HepG2 (cell line): Measurements from ENCODE around the gene ARHGEF39. TPM values are rescaled to one million over a fixed set of nuclear protein-coding genes. Genes with fewer than 3 reads are reported as not detected.

Experiments
- HDAC2 ChIP-seq: sonication (generic); formaldehyde crosslinking; IDR thresholded peaks from 2 replicates; pipeline ENCODE4 v1.4.0; 2020; ENCODE audit warnings: missing genetic modification reagents
- IRF9 ChIP-seq: sonication (generic); formaldehyde crosslinking; IDR thresholded peaks from 2 replicates; pipeline ENCODE4 v1.8.0; 2022; ENCODE audit warnings: missing genetic modification reagents, mild to moderate bottlenecking, borderline replicate concordance
- KAT2B ChIP-seq: fragments of 150-350 bp; IDR thresholded peaks from 2 replicates; pipeline ENCODE4 v1.6.1; 2014; ENCODE audit warnings: low read depth, low read length, borderline replicate concordance
- MTA3 ChIP-seq: sonication (generic); formaldehyde crosslinking; IDR thresholded peaks from 2 replicates; pipeline ENCODE4 v1.4.0; 2020; ENCODE audit warnings: missing genetic modification reagents
- MYPOP ChIP-seq: sonication (generic); formaldehyde crosslinking; IDR thresholded peaks from 2 replicates; pipeline ENCODE4 v1.8.1; 2023; ENCODE audit warnings: mild to moderate bottlenecking, moderate library complexity, missing genetic modification reagents
- NFRKB ChIP-seq: fragments of 450-650 bp; IDR thresholded peaks from 2 replicates; pipeline ENCODE4 v1.6.1; 2017
- REPIN1 ChIP-seq: sonication (generic); formaldehyde crosslinking; IDR thresholded peaks from 2 replicates; pipeline ENCODE4 v1.8.0; 2022; ENCODE audit warnings: missing genetic modification reagents, low read depth, mild to moderate bottlenecking, borderline replicate concordance
- THYN1 ChIP-seq: sonication (generic); formaldehyde crosslinking; IDR thresholded peaks from 2 replicates; pipeline ENCODE4 v1.8.1; 2023; ENCODE audit warnings: low read depth, mild to moderate bottlenecking, moderate library complexity, missing genetic modification reagents, borderline replicate concordance
- ZNF556 ChIP-seq: sonication (generic); formaldehyde crosslinking; IDR thresholded peaks from 2 replicates; pipeline ENCODE4 v1.4.0; 2020; ENCODE audit warnings: mild to moderate bottlenecking, missing genetic modification reagents, borderline replicate concordance
- ZNF580 ChIP-seq: IDR thresholded peaks from 2 replicates; pipeline ENCODE4 v1.6.1; 2016; ENCODE audit warnings: low read depth, borderline replicate concordance
- ZNF709 ChIP-seq: sonication (generic); formaldehyde crosslinking; IDR thresholded peaks from 2 replicates; pipeline ENCODE4 v1.5.0; 2020; ENCODE audit warnings: mild to moderate bottlenecking, missing genetic modification reagents
- ZSCAN29 ChIP-seq: sonication (generic); formaldehyde crosslinking; conservative IDR thresholded peaks from 2 replicates; pipeline ENCODE4 v1.4.0; 2020; ENCODE audit warnings: mild to moderate bottlenecking, missing genetic modification reagents
- polyA plus RNA-seq, 8 experiments: library from polyadenylated mRNA; depleted of rRNA in 3 of 8; stranded (reverse) in 7 of 8; unstranded in 1 of 8; fragments of >200 nt; fragmentation: Illumina TruSeq in 4 of 8; extraction: Trizol in 4 of 8; gene quantifications; 2 replicates each; pipeline versions ENCODE4 v1.2.1 to v1.2.3, GENCODE V29; 2011 to 2016; ENCODE audit warnings: low read depth in 4 of 8, missing spikeins in 1 of 8, mixed read lengths in 1 of 8; ENCODE audit not compliant: insufficient read depth in 1 of 8
- total RNA-seq, 5 experiments: library from RNA; depleted of rRNA; stranded (reverse); fragments of >200 nt; fragmentation: Illumina TruSeq; extraction: Trizol; gene quantifications; 2 replicates each; pipeline ENCODE4 v1.2.3, GENCODE V29; 2016; ENCODE audit warnings: low read depth in 1 of 5
- TF ChIP-seq, protein P1 (sequence below): sonication (generic); formaldehyde crosslinking; IDR thresholded peaks from one replicate; pipeline ENCODE4 v1.5.1; 2020; ENCODE audit warnings: mild to moderate bottlenecking, missing genetic modification reagents; ENCODE audit errors: not compliant biosample characterization
- TF ChIP-seq, protein P2 (sequence below): sonication (generic); formaldehyde crosslinking; IDR thresholded peaks from 2 replicates; pipeline ENCODE4 v1.8.0; 2022; ENCODE audit warnings: mild to moderate bottlenecking, missing genetic modification reagents; ENCODE audit not compliant: insufficient replicate concordance

The ARHGEF39 gene
- total and polyA plus RNA-seq, 2 of the 13 experiments (the other 11 are each of a cell fraction or from before 2014, with no cell fraction given), result 11.2 to 12.3 TPM

GRCh38 chr9:35658137-35658967, 6.6 kb downstream of the ARHGEF39 start, which contains the start of gene CCDC107 (continued):
- TF ChIP-seq, protein P1, sequence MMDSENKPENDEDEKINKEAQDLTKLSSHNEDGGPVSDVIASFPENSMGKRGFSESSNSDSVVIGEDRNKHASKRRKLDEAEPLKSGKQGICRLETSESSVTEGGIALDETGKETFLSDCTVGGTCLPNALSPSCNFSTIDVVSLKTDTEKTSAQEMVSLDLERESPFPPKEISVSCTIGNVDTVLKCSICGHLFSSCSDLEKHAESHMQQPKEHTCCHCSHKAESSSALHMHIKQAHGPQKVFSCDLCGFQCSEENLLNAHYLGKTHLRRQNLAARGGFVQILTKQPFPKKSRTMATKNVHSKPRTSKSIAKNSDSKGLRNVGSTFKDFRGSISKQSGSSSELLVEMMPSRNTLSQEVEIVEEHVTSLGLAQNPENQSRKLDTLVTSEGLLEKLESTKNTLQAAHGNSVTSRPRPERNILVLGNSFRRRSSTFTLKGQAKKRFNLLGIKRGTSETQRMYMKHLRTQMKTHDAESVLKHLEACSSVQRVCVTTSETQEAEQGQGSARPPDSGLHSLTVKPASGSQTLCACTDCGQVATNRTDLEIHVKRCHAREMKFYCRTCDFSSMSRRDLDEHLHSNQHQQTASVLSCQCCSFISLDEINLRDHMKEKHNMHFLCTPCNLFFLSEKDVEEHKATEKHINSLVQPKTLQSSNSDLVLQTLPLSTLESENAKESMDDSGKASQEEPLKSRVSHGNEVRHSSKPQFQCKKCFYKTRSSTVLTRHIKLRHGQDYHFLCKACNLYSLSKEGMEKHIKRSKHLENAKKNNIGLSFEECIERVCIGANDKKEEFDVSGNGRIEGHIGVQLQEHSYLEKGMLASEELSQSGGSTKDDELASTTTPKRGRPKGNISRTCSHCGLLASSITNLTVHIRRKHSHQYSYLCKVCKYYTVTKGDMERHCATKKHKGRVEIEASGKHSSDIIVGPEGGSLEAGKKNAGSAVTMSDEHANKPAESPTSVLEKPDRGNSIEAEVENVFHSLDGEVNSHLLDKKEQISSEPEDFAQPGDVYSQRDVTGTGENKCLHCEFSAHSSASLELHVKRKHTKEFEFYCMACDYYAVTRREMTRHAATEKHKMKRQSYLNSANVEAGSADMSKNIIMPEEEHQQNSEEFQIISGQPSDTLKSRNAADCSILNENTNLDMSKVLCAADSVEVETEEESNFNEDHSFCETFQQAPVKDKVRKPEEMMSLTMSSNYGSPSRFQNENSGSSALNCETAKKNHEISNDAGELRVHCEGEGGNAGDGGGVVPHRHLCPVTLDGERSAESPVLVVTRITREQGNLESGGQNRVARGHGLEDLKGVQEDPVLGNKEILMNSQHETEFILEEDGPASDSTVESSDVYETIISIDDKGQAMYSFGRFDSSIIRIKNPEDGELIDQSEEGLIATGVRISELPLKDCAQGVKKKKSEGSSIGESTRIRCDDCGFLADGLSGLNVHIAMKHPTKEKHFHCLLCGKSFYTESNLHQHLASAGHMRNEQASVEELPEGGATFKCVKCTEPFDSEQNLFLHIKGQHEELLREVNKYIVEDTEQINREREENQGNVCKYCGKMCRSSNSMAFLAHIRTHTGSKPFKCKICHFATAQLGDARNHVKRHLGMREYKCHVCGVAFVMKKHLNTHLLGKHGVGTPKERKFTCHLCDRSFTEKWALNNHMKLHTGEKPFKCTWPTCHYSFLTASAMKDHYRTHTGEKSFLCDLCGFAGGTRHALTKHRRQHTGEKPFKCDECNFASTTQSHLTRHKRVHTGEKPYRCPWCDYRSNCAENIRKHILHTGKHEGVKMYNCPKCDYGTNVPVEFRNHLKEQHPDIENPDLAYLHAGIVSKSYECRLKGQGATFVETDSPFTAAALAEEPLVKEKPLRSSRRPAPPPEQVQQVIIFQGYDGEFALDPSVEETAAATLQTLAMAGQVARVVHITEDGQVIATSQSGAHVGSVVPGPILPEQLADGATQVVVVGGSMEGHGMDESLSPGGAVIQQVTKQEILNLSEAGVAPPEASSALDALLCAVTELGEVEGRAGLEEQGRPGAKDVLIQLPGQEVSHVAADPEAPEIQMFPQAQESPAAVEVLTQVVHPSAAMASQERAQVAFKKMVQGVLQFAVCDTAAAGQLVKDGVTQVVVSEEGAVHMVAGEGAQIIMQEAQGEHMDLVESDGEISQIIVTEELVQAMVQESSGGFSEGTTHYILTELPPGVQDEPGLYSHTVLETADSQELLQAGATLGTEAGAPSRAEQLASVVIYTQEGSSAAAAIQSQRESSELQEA (CRISPR knock-in tag), result no peak
- TF ChIP-seq ZNF709, result no peak
- TF ChIP-seq IRF9 (CRISPR knock-in tag), result peak; percentile 85; the same call in 1 of the 2 replicates
- TF ChIP-seq ZNF580 (CRISPR knock-in tag), result no peak
- TF ChIP-seq MYPOP (CRISPR knock-in tag), result no peak
- no peak; the same call in 1 of the 2 replicates for TF ChIP-seq HDAC2
- no peak; the same call in 1 of the 2 replicates for TF ChIP-seq REPIN1
- TF ChIP-seq, protein P2, sequence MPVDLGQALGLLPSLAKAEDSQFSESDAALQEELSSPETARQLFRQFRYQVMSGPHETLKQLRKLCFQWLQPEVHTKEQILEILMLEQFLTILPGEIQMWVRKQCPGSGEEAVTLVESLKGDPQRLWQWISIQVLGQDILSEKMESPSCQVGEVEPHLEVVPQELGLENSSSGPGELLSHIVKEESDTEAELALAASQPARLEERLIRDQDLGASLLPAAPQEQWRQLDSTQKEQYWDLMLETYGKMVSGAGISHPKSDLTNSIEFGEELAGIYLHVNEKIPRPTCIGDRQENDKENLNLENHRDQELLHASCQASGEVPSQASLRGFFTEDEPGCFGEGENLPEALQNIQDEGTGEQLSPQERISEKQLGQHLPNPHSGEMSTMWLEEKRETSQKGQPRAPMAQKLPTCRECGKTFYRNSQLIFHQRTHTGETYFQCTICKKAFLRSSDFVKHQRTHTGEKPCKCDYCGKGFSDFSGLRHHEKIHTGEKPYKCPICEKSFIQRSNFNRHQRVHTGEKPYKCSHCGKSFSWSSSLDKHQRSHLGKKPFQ (CRISPR knock-in tag), result no peak
- TF ChIP-seq NFRKB, result no peak
- no peak for TF ChIP-seq KAT2B
- TF ChIP-seq THYN1 (CRISPR knock-in tag), result no peak
- no peak for TF ChIP-seq ZSCAN29 (CRISPR knock-in tag)
- TF ChIP-seq ZNF556 (CRISPR knock-in tag), result peak; percentile 4; the same call in 1 of the 2 replicates
- TF ChIP-seq MTA3 (CRISPR knock-in tag), result no peak
